MM.1S (cell line): Measurements from ENCODE around the gene CERS6.

Experiments used
- DNase-seq: peaks from one replicate; pipeline ENCODE4 v3.0.0-alpha.2; 2015
- H2AFZ ChIP-seq: fragments of 300-600 bp; sonication (generic); 2 replicates; pipeline ENCODE4 v1.6.0; 2016; ENCODE audit warnings: antibody characterized with exemption, low read length
- H3F3A ChIP-seq: fragments of 300-600 bp; sonication (generic); 2 replicates; pipeline ENCODE4 v1.6.1; 2016; ENCODE audit warnings: mild to moderate bottlenecking, antibody characterized with exemption, low read length, moderate library complexity, mixed read lengths; ENCODE audit not compliant: insufficient read depth
- H3K27ac ChIP-seq: fragments of 300-600 bp; sonication (generic); 2 replicates; pipeline ENCODE4 v1.5.1; 2016; ENCODE audit warnings: mild to moderate bottlenecking, low read length
- H3K27me3 ChIP-seq: fragments of 300-600 bp; sonication (generic); replicated peaks from 2 replicates; pipeline ENCODE4 v1.6.0; 2016; ENCODE audit warnings: low read length; ENCODE audit not compliant: insufficient read depth
- H3K36me3 ChIP-seq: fragments of 300-600 bp; sonication (generic); replicated peaks from 2 replicates; pipeline ENCODE4 v1.6.1; 2016; ENCODE audit warnings: mild to moderate bottlenecking, low read length, mixed read lengths; ENCODE audit not compliant: insufficient read depth
- H3K4me1 ChIP-seq: fragments of 300-600 bp; sonication (generic); 2 replicates; pipeline ENCODE4 v1.6.1; 2016; ENCODE audit warnings: low read length, mixed read lengths
- H3K4me2 ChIP-seq: fragments of 300-600 bp; sonication (generic); 2 replicates; pipeline ENCODE4 v1.6.0; 2016; ENCODE audit warnings: low read depth, low read length
- H3K4me3 ChIP-seq: fragments of 300-600 bp; sonication (generic); 2 replicates; pipeline ENCODE4 v1.5.1; 2016; ENCODE audit warnings: low read length, mixed read lengths
- H3K79me2 ChIP-seq: fragments of 300-600 bp; sonication (generic); 2 replicates; pipeline ENCODE4 v1.6.1; 2016; ENCODE audit warnings: mixed run types, low read length, mixed read lengths
- H3K9ac ChIP-seq: fragments of 300-600 bp; sonication (generic); 2 replicates; pipeline ENCODE4 v1.6.1; 2016; ENCODE audit warnings: low read length, mixed read lengths
- H3K9me2 ChIP-seq: fragments of 300-600 bp; sonication (generic); replicated peaks from 2 replicates; pipeline ENCODE4 v1.6.1; 2016; ENCODE audit warnings: mild to moderate bottlenecking, low read length, mixed read lengths; ENCODE audit not compliant: insufficient read depth
- H3K9me3 ChIP-seq: fragments of 300-600 bp; sonication (generic); replicated peaks from 2 replicates; pipeline ENCODE4 v1.6.1; 2016; ENCODE audit warnings: mild to moderate bottlenecking, low read length, mixed read lengths; ENCODE audit not compliant: insufficient read depth
- H4K20me1 ChIP-seq: fragments of 300-600 bp; sonication (generic); 2 replicates; pipeline ENCODE4 v1.6.1; 2016; ENCODE audit warnings: mild to moderate bottlenecking, low read length, moderate library complexity, mixed read lengths; ENCODE audit not compliant: insufficient read depth
- CTCF ChIP-seq: fragments of 300-600 bp; sonication (generic); IDR thresholded peaks from 2 replicates; pipeline ENCODE4 v1.5.1; 2016; ENCODE audit warnings: antibody characterized with exemption, low read length, mixed read lengths
- EZH2 ChIP-seq: fragments of 300-600 bp; sonication (generic); optimal IDR thresholded peaks from 2 replicates; pipeline ENCODE3; 2017; ENCODE audit warnings: low read depth, mild to moderate bottlenecking, antibody characterized with exemption, low read length, mixed read lengths
- EZH2phosphoT487 ChIP-seq: fragments of 300-600 bp; sonication (generic); IDR thresholded peaks from 2 replicates; pipeline ENCODE4 v1.6.1; 2018; ENCODE audit warnings: antibody characterized with exemption, low read length

CERS6 gene

GRCh38 chr2:168461178-168461941 lies 5.3 kb downstream of the CERS6 start:
- H3K79me2 ChIP-seq = peaks cover 99% of the 10 kb centered on the region

GRCh38 chr2:168461942-168462331 lies 5.9 kb downstream of the CERS6 start:
- Histone ChIP-seq H3K27ac (no peak overlapping the region), H2AFZ (no peak overlapping the region), H3K4me3 (no peak overlapping the region), H3K79me2 (peaks cover 99% of the 10 kb centered on the region), H3K9ac (no peak overlapping the region), H3K4me1 (peaks cover 34% of the 10 kb centered on the region), H3F3A (peaks cover 15% of the 10 kb centered on the region), H3K4me2 (no peak overlapping the region), H3K36me3 (no peaks in the 10 kb centered on the region), H3K9me2 (no peaks in the 10 kb centered on the region), H3K9me3 (no peaks in the 10 kb centered on the region), H3K27me3 (no peaks in the 10 kb centered on the region), H4K20me1 (no peaks in the 10 kb centered on the region)
- no peak for DNase-seq
- TF ChIP-seq EZH2phosphoT487 (no peak), EZH2 (no peak), CTCF (no peak)

More at GRCh38 chr2:168461178-168461941, 5.3 kb downstream of the CERS6 start:
- Histone ChIP-seq H3K36me3 (no peaks in the 10 kb centered on the region), H2AFZ (no peak overlapping the region), H3K4me2 (no peak overlapping the region), H3K4me3 (no peak overlapping the region), H3K9me3 (no peaks in the 10 kb centered on the region), H4K20me1 (no peaks in the 10 kb centered on the region), H3K27me3 (no peaks in the 10 kb centered on the region), H3F3A (peaks cover 15% of the 10 kb centered on the region), H3K27ac (no peak overlapping the region), H3K9me2 (no peaks in the 10 kb centered on the region), H3K9ac (no peak overlapping the region), H3K4me1 (peaks cover 28% of the 10 kb centered on the region)
- TF ChIP-seq EZH2 (no peak), EZH2phosphoT487 (no peak), CTCF (no peak)
- DNase-seq = no peak

- Histone ChIP-seq H2AFZ (no peak overlapping the region), H3K4me3 (no peak overlapping the region), H3K27me3 (no peaks in the 10 kb centered on the region), H3K4me1 (peaks cover 37% of the 10 kb centered on the region), H3F3A (peaks cover 8% of the 10 kb centered on the region; the same call in 1 of the 2 replicates), H3K4me2 (no peak overlapping the region), H4K20me1 (no peaks in the 10 kb centered on the region), H3K79me2 (peaks cover 99% of the 10 kb centered on the region), H3K9ac (no peak overlapping the region), H3K27ac (no peak overlapping the region), H3K9me3 (no peaks in the 10 kb centered on the region), H3K9me2 (no peaks in the 10 kb centered on the region), H3K36me3 (no peaks in the 10 kb centered on the region)
- TF ChIP-seq CTCF (no peak), EZH2 (no peak), EZH2phosphoT487 (no peak)
- no peak for DNase-seq
These were observed 6.5 kb downstream of the CERS6 start for GRCh38 chr2:168462543-168463045.
